ENCODE data around the gene RBFOX2.

GRCh38 chr22:35993048-35993714 is 35.4 kb downstream of the RBFOX2 start:
- TF ChIP-seq POLR2AphosphoS5 (IDR thresholded peaks at IDR 0.05; ENCODE audit: borderline replicate concordance, low read depth, low read length) (no peak), EZH2 (IDR thresholded peaks at IDR 0.05) (no peak)

Measured in SK-N-MC (cell line).